Smooth muscle cell (in vitro differentiated cells): Measurements from ENCODE around the gene UGT1A10. TPM values are rescaled to one million over a fixed set of nuclear protein-coding genes. Genes with fewer than 3 reads are reported as not detected.

Experiments used
- DNase-seq: peaks from one replicate; lab custom pipeline; 2025; ENCODE audit not compliant: unreplicated experiment; lab: John Stamatoyannopoulos, UW
- H2AFZ ChIP-seq: fragments of 200-600 bp; sonication (generic); 2 replicates; pipeline ENCODE4 v1.6.0; 2016; ENCODE audit warnings: antibody characterized with exemption, low read depth, mild to moderate bottlenecking
- H3F3A ChIP-seq: fragments of 200-600 bp; sonication (generic); 2 replicates; pipeline ENCODE4 v1.6.0; 2017; ENCODE audit warnings: antibody characterized with exemption, low read depth
- H3K27ac ChIP-seq: fragments of 200-600 bp; sonication (generic); 2 replicates; pipeline ENCODE4 v1.5.1; 2016; ENCODE audit warnings: low read depth, mild to moderate bottlenecking
- H3K27me3 ChIP-seq: fragments of 200-600 bp; sonication (generic); 2 replicates; pipeline ENCODE4 v1.6.1; 2016; ENCODE audit warnings: low read depth, mild to moderate bottlenecking
- H3K36me3 ChIP-seq: fragments of 200-600 bp; sonication (generic); 2 replicates; pipeline ENCODE4 v1.5.1; 2016; ENCODE audit warnings: low read depth
- H3K4me1 ChIP-seq: fragments of 200-600 bp; sonication (generic); 2 replicates; pipeline ENCODE4 v1.5.1; 2016; ENCODE audit warnings: low read depth
- H3K4me2 ChIP-seq: fragments of 200-600 bp; sonication (generic); 2 replicates; pipeline ENCODE4 v1.6.0; 2016; ENCODE audit warnings: mild to moderate bottlenecking
- H3K4me3 ChIP-seq: fragments of 200-600 bp; sonication (generic); 2 replicates; pipeline ENCODE4 v1.5.1; 2016; ENCODE audit warnings: mild to moderate bottlenecking
- H3K79me2 ChIP-seq: fragments of 200-600 bp; sonication (generic); 2 replicates; pipeline ENCODE4 v1.6.0; 2016; ENCODE audit warnings: low read depth, mild to moderate bottlenecking
- H3K9ac ChIP-seq: fragments of 200-600 bp; sonication (generic); 2 replicates; pipeline ENCODE4 v1.6.0; 2016; ENCODE audit warnings: low read depth
- H3K9me3 ChIP-seq: fragments of 200-600 bp; sonication (generic); replicated peaks from 2 replicates; pipeline ENCODE4 v1.5.1; 2016; ENCODE audit warnings: low read depth
- H4K20me1 ChIP-seq: fragments of 200-600 bp; sonication (generic); 2 replicates; pipeline ENCODE4 v1.6.0; 2016; ENCODE audit warnings: low read depth
- CTCF ChIP-seq: fragments of 200-600 bp; sonication (generic); IDR thresholded peaks from 2 replicates; pipeline ENCODE4 v1.5.1; 2017; ENCODE audit warnings: borderline replicate concordance, mild to moderate bottlenecking, antibody characterized with exemption; ENCODE audit not compliant: insufficient read depth, poor library complexity, severe bottlenecking
- WGBS: methylation state at CpG from one replicate; pipeline ENCODE4 v1.1.7; 2016; ENCODE audit warnings: low lambda C conversion rate; 5-methylcytosine and 5-hydroxymethylcytosine counted together
- polyA plus RNA-seq: library from polyadenylated mRNA; unstranded; fragments of >200 nt; fragmentation: Nextera tagmentation; extraction: Ambion mirVana; gene quantifications from 2 replicates; pipeline ENCODE4 v1.2.1, GENCODE V29; 2016
- total RNA-seq: library from RNA; depleted of rRNA; stranded (reverse); fragments of >200 nt; gene quantifications from 2 replicates; pipeline ENCODE4 v1.2.3, GENCODE V29; 2014

UGT1A10 gene
- total and polyA plus RNA-seq, 2 experiments from 2014 or later = not detected

GRCh38 chr2:233807966-233808935, 172.0 kb downstream of the UGT1A10 start:
- Histone ChIP-seq H2AFZ (no peak overlapping the region), H3F3A (no peaks in the 10 kb centered on the region), H3K9me3 (no peaks in the 10 kb centered on the region), H3K4me3 (no peak overlapping the region), H3K36me3 (no peaks in the 10 kb centered on the region), H3K79me2 (no peaks in the 10 kb centered on the region), H3K9ac (no peak overlapping the region), H3K4me1 (no peaks in the 10 kb centered on the region), H3K27ac (no peak overlapping the region), H3K4me2 (no peak overlapping the region), H3K27me3 (no peaks in the 10 kb centered on the region), H4K20me1 (no peaks in the 10 kb centered on the region)
- DNase-seq = no peak
- no peak for TF ChIP-seq CTCF
- WGBS = 82% methylated on average over 10 of the region's 10 CpGs

- H4K20me1 ChIP-seq = no peaks in the 10 kb centered on the region
- 92% methylated on average over 6 of the region's 6 CpGs for WGBS
These were observed 174.1 kb downstream of the UGT1A10 start for GRCh38 chr2:233810385-233810784.

GRCh38 chr2:233811087-233811486, 174.8 kb downstream of the UGT1A10 start:
- H3K27me3 ChIP-seq = no peaks in the 10 kb centered on the region
- H3K4me1 ChIP-seq = no peaks in the 10 kb centered on the region
- H3K9ac ChIP-seq = no peak overlapping the region
- DNase-seq = no peak
- H3K9me3 ChIP-seq = no peaks in the 10 kb centered on the region
- no peaks in the 10 kb centered on the region for H4K20me1 ChIP-seq
- 75% methylated on average over 4 of the region's 4 CpGs for WGBS
- no peak overlapping the region for H3K4me3 ChIP-seq
- H2AFZ ChIP-seq = no peak overlapping the region
- no peak overlapping the region for H3K27ac ChIP-seq
- no peak for TF ChIP-seq CTCF
- H3F3A ChIP-seq = no peaks in the 10 kb centered on the region
- H3K79me2 ChIP-seq = no peaks in the 10 kb centered on the region
- H3K4me2 ChIP-seq = no peak overlapping the region
- no peaks in the 10 kb centered on the region for H3K36me3 ChIP-seq

More at GRCh38 chr2:233810385-233810784, 174.1 kb downstream of the UGT1A10 start:
- DNase-seq = no peak
- Histone ChIP-seq H3K4me3 (no peak overlapping the region), H3K4me2 (no peak overlapping the region), H3K9ac (no peak overlapping the region), H3K36me3 (no peaks in the 10 kb centered on the region), H3F3A (no peaks in the 10 kb centered on the region), H2AFZ (no peak overlapping the region), H3K27me3 (no peaks in the 10 kb centered on the region), H3K79me2 (no peaks in the 10 kb centered on the region), H3K4me1 (no peaks in the 10 kb centered on the region), H3K27ac (no peak overlapping the region), H3K9me3 (no peaks in the 10 kb centered on the region)
- TF ChIP-seq CTCF = no peak
